ENCODE data around the gene ERBB3.

ERBB3 gene

DNA sequence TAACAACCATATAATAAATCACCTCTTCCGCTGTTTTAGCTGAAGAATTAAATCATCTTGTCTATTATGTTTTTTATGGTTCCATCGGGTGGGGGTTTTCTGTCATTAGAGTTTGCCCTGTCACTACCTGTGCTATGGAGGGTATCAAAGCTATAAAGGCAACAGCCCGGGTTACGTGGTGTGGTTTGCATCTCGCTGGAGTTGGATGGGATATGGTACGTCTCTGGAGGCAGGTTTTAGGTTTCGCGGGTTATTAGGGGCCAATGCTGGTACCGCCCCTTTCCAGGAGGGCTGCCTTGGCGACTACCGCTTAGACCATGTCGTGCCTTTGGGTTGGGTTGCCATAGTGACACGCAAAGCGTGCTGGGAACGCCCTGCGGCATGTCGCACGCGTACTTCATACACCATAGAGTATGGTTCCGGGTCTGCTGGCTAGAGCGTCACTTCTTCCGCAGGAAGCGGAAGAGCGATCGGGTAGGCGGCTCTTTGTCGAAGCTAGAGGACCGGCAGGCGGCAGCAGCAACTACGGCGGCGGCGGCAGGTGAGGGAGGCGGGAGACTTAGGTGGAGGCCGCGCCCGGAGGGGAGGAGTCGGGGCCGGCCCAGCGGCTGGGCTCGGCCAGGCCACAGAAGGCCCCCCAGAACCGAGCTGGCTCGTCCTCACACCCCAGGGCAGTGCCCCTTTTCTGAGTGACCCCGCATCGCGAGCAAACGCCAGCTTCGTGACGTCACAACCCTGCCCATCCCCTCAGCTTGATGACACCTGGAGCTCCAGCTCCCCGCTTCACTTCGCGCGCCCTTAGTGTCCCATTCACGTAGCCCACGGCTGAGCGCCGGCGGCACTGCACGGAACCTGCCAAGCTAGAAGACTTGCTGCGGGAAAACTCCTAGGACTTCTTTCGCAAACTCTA, 38.1 kb downstream of the ERBB3 start, which contains the start of gene ZC3H10:
Gene ZC3H10, plus strand, starts transcription at position 489 of the 910 bp plus-strand sequence. CDS start 2,297 bp downstream, outside the sequence.
- no peaks in the 10 kb centered on the region for H3K27me3 ChIP-seq (ENCODE audit: low read length)
- H3K9me2 ChIP-seq (replicated peaks; ENCODE audit: insufficient read depth, low read length): no peaks in the 10 kb centered on the region
- H2AFZ ChIP-seq (ENCODE audit: low read depth, low read length, severe bottlenecking): no peak within 1 kb of the TSS
- no peaks in the 10 kb centered on the region for H4K20me1 ChIP-seq (ENCODE audit: low read depth, low read length)
- H3F3A ChIP-seq (ENCODE audit: insufficient read depth): peaks cover 52% of the 10 kb centered on the region
- peaks cover 5% of the 10 kb centered on the region; the same call in 1 of the 2 replicates for H3K36me3 ChIP-seq (ENCODE audit: low read length)
- TF ChIP-seq EZH2phosphoT487 (conservative IDR thresholded peaks at IDR 0.05; ENCODE audit: low read length): no peak
- TF ChIP-seq, protein P1, sequence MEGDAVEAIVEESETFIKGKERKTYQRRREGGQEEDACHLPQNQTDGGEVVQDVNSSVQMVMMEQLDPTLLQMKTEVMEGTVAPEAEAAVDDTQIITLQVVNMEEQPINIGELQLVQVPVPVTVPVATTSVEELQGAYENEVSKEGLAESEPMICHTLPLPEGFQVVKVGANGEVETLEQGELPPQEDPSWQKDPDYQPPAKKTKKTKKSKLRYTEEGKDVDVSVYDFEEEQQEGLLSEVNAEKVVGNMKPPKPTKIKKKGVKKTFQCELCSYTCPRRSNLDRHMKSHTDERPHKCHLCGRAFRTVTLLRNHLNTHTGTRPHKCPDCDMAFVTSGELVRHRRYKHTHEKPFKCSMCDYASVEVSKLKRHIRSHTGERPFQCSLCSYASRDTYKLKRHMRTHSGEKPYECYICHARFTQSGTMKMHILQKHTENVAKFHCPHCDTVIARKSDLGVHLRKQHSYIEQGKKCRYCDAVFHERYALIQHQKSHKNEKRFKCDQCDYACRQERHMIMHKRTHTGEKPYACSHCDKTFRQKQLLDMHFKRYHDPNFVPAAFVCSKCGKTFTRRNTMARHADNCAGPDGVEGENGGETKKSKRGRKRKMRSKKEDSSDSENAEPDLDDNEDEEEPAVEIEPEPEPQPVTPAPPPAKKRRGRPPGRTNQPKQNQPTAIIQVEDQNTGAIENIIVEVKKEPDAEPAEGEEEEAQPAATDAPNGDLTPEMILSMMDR (IDR thresholded peaks at IDR 0.05; ENCODE audit: insufficient read depth, low read length, poor library complexity, severe bottlenecking): peak; percentile 35
- peak within 1 kb of the TSS; percentile 85 for H3K9ac ChIP-seq (ENCODE audit: low read length)
- H3K79me2 ChIP-seq (ENCODE audit: insufficient read depth, low read length): peaks cover 21% of the 10 kb centered on the region
- peak within 1 kb of the TSS; percentile 86 for H3K4me2 ChIP-seq (ENCODE audit: low read depth, low read length, poor library complexity, severe bottlenecking)
- peak within 1 kb of the TSS; percentile 89 for H3K4me3 ChIP-seq (ENCODE audit: insufficient read depth, low read length, poor library complexity, severe bottlenecking)
- H3K27ac ChIP-seq (ENCODE audit: low read depth, low read length): peak within 1 kb of the TSS; percentile 91
- H3K9me3 ChIP-seq (ENCODE audit: insufficient read depth, low read length): no peaks in the 10 kb centered on the region

DNA sequence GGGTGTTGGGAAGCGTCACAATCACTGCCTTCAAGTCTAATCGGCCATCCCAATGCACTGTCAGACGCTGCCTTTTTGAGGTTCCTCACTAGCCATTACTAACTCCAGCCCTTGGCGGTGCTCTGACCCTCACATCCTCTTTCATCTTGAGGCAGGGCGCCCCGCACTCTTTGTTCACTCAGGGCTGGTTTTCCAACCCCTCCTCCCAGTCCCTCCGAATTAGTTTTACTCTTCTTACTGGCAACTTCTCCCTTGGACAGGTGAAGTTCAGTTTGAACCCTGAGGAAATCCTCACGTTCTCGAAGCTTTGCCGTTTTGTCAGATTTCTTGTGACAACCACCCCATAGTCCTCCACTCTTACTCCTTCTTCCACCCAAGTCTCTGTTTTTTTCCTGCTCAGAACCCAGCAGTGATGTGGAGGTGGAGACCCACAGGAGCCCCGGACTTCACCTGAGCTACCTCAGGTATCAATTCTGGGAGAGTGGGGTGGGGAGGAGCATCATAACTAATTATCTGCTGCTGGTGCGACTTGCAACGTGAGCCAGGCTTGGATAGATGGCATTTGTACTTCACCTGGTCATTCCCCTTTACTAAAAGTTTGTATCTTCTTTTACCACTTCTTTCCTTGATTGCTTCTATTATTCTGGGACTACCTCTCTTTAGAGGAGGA, 38.9 kb downstream of the ERBB3 start:
- Histone ChIP-seq H3K79me2 (ENCODE audit: insufficient read depth, low read length) (peaks cover 21% of the 10 kb centered on the region), H3K27ac (ENCODE audit: low read depth, low read length) (peak overlapping the region; percentile 62), H2AFZ (ENCODE audit: low read depth, low read length, severe bottlenecking) (no peak overlapping the region), H4K20me1 (ENCODE audit: low read depth, low read length) (no peaks in the 10 kb centered on the region), H3K9me3 (ENCODE audit: insufficient read depth, low read length) (no peaks in the 10 kb centered on the region), H3K36me3 (ENCODE audit: low read length) (peaks cover 5% of the 10 kb centered on the region; the same call in 1 of the 2 replicates), H3K27me3 (ENCODE audit: low read length) (no peaks in the 10 kb centered on the region), H3K9me2 (replicated peaks; ENCODE audit: insufficient read depth, low read length) (no peaks in the 10 kb centered on the region), H3K4me3 (ENCODE audit: insufficient read depth, low read length, poor library complexity, severe bottlenecking) (peak overlapping the region; percentile 57), H3K9ac (ENCODE audit: low read length) (peak overlapping the region; percentile 64), H3K4me2 (ENCODE audit: low read depth, low read length, poor library complexity, severe bottlenecking) (peak overlapping the region; percentile 82), H3F3A (ENCODE audit: insufficient read depth) (peaks cover 44% of the 10 kb centered on the region)
- no peak for TF ChIP-seq EZH2phosphoT487 (conservative IDR thresholded peaks at IDR 0.05; ENCODE audit: low read length)
- TF ChIP-seq, protein P1 (IDR thresholded peaks at IDR 0.05; ENCODE audit: insufficient read depth, low read length, poor library complexity, severe bottlenecking): no peak

DNA sequence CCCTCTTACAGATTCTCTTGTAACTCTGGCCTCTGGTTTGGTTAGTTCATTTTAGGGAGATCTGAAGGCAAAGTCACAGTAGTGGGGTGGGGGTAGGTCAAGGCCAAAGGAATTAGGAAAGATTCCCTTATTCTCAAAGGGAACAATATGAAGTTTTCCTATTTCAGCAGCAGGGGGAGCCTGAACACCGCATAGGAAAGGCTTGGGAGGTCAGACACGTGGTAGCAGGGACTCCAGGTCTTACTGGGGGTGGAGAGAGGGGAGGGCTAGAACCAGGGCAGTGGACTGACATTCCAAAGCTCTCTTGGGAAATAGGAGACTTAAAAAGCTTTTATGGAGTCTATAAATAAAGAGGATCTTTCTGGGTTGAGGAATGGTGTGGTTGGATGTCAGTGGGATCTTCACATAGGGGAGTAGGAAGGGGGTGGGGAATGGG, 39.4 kb downstream of the ERBB3 start:
- Histone ChIP-seq H3K4me2 (ENCODE audit: low read depth, low read length, poor library complexity, severe bottlenecking) (peak overlapping the region; percentile 82), H3K9me3 (ENCODE audit: insufficient read depth, low read length) (no peaks in the 10 kb centered on the region), H3K9ac (ENCODE audit: low read length) (peak overlapping the region; percentile 64), H3K4me3 (ENCODE audit: insufficient read depth, low read length, poor library complexity, severe bottlenecking) (peak overlapping the region; percentile 57), H3K27ac (ENCODE audit: low read depth, low read length) (peak overlapping the region; percentile 62), H3K27me3 (ENCODE audit: low read length) (no peaks in the 10 kb centered on the region), H3K9me2 (replicated peaks; ENCODE audit: insufficient read depth, low read length) (no peaks in the 10 kb centered on the region), H4K20me1 (ENCODE audit: low read depth, low read length) (no peaks in the 10 kb centered on the region), H3F3A (ENCODE audit: insufficient read depth) (peaks cover 41% of the 10 kb centered on the region), H3K36me3 (ENCODE audit: low read length) (peaks cover 5% of the 10 kb centered on the region; the same call in 1 of the 2 replicates), H3K79me2 (ENCODE audit: insufficient read depth, low read length) (peaks cover 21% of the 10 kb centered on the region), H2AFZ (ENCODE audit: low read depth, low read length, severe bottlenecking) (no peak overlapping the region)
- TF ChIP-seq EZH2phosphoT487 (conservative IDR thresholded peaks at IDR 0.05; ENCODE audit: low read length): no peak
- TF ChIP-seq, protein P1 (IDR thresholded peaks at IDR 0.05; ENCODE audit: insufficient read depth, low read length, poor library complexity, severe bottlenecking): peak; percentile 77

Measured in SU-DHL-6 (cell line).